RWPE1 (cell line): Measurements from ENCODE around the gene CCR9.

Experiments used
- CTCF ChIA-PET: fragments of 350-600 bp; sonication (Branson Sonifier 250); formaldehyde crosslinking; extraction: SDS; loops from one replicate; lab custom pipeline; 2021; lab: Yijun Ruan, JAX
- POLR2A ChIA-PET: fragments of 400-600 bp; formaldehyde crosslinking; extraction: SDS; loops from one replicate; lab custom pipeline; 2020; ENCODE audit warnings: antibody characterized with exemption; ENCODE audit not compliant: low non-redundant PET; lab: Yijun Ruan, JAX
- DNase-seq: peaks from one replicate; pipeline ENCODE4 v3.0.0; 2012; ENCODE audit warnings: low spot score
- H3K27ac ChIP-seq: fragments of 450-650 bp; 2 replicates; pipeline ENCODE4 v1.5.1; 2017
- TF ChIP-seq, protein P1 (sequence below): fragments of 450-650 bp; conservative IDR thresholded peaks from 2 replicates; pipeline ENCODE4 v1.5.1; 2017; ENCODE audit warnings: low read depth, mild to moderate bottlenecking

CCR9 gene

DNA sequence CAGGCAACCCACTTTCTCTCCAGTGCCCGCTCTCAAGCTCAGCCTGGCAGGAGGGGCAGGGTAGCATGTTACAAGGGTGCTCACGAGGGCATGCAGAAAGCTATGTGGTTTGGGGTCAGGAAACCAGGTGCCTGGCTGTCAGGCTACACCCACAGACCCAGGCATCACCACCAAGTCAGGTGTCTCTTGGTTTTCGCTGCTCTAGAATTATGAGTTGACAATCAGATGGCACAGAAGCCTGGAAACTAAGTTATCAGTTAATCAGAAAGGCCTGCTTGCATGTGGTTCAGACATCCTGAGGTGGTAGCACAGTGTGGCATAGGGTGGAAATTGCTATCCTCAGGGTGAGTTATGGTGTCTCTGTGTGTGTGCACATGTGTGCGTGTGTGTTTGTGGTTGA lies 16.2 kb upstream of the CCR9 start:
- DNase-seq = no peak
- CTCF ChIA-PET = no interaction called here
- POLR2A ChIA-PET = no interaction called here
- H3K27ac ChIP-seq = no peak overlapping the region
- TF ChIP-seq, protein P1, sequence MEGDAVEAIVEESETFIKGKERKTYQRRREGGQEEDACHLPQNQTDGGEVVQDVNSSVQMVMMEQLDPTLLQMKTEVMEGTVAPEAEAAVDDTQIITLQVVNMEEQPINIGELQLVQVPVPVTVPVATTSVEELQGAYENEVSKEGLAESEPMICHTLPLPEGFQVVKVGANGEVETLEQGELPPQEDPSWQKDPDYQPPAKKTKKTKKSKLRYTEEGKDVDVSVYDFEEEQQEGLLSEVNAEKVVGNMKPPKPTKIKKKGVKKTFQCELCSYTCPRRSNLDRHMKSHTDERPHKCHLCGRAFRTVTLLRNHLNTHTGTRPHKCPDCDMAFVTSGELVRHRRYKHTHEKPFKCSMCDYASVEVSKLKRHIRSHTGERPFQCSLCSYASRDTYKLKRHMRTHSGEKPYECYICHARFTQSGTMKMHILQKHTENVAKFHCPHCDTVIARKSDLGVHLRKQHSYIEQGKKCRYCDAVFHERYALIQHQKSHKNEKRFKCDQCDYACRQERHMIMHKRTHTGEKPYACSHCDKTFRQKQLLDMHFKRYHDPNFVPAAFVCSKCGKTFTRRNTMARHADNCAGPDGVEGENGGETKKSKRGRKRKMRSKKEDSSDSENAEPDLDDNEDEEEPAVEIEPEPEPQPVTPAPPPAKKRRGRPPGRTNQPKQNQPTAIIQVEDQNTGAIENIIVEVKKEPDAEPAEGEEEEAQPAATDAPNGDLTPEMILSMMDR = no peak

DNA sequence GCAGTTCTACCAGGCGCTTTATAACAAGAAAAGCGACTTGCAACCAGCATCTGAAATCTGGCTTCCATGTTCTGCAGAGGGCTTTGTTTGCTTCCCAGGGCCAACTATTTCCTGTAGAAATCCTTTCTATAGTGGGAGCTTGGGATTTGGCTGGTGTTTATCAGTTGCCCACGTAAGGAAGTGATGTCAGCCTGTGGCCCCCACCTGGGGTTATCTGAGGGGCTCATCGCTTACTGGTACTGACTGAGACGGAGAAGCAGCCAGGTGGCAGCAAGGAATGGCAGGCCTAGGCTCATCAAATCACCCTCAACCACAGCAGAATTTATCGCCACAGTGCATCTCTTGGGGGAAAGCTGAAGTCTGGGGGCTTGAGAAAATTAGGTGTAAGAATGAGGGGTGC lies 14.6 kb upstream of the CCR9 start:
- TF ChIP-seq, protein P1 = no peak
- ChIA-PET POLR2A (no interaction called here), CTCF (no interaction called here)
- no peak for DNase-seq
- no peak overlapping the region for H3K27ac ChIP-seq

DNA sequence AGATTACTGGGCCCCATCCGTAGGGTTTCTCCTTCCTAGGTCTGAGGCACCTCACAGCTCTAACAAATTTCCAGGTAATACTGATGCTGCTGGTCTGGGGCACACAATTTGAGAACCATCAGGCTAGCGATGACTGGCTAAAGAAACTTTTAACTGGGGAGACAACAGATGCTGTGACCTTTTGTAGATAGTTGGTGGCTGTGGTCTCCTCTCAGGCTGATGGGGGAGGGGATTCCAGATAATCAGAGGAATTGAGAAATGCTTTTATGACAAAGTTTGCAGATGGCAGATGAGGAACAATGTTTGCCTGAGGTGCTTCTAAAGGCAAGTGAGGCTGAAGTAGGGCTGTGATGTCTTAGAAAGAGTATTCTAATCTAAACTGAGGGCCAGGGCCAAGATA lies 13.8 kb upstream of the CCR9 start:
- DNase-seq = no peak
- TF ChIP-seq, protein P1 = no peak
- CTCF ChIA-PET = no interaction called here
- POLR2A ChIA-PET = no interaction called here
- no peak overlapping the region for H3K27ac ChIP-seq

DNA sequence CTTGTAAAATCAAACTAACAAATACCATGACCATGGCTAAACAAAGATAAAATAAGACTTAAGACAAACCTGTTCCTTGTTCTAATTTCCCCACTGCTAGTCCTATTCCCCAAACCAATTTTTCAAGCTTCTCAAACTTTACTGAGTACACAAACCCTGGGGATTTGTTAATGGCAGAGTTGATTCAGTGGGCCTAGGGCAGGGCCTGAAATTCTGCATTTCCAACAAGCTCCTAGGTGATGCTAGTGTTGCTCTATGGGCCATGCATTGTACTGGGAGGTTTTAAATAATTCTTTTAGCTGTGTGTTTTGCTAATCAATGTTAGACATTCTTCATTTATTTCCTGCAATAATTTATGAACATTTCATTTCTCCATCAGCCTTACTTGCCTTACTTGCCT lies 13.3 kb upstream of the CCR9 start:
- ChIA-PET POLR2A (no interaction called here), CTCF (no interaction called here)
- H3K27ac ChIP-seq = no peak overlapping the region
- TF ChIP-seq, protein P1 = no peak
- no peak for DNase-seq

DNA sequence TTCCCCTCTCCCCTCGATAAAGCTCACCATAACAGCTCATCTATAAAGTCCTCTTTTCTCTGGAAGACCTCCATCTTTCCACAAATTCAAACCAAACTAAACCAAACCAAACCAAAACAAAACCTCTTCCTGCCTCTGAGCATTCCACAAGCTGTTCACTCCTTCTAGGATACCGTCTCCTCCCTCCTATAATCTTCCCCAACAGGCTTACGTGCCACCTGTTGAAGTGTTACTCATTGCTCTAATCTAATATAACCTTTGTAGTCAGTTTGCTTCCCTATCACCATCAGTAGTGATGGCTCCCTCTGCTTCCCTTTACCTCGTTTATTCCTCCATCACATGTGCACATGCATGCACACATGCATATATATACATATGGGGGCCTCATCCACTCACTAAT lies 12.7 kb upstream of the CCR9 start:
- POLR2A ChIA-PET = no interaction called here

DNA sequence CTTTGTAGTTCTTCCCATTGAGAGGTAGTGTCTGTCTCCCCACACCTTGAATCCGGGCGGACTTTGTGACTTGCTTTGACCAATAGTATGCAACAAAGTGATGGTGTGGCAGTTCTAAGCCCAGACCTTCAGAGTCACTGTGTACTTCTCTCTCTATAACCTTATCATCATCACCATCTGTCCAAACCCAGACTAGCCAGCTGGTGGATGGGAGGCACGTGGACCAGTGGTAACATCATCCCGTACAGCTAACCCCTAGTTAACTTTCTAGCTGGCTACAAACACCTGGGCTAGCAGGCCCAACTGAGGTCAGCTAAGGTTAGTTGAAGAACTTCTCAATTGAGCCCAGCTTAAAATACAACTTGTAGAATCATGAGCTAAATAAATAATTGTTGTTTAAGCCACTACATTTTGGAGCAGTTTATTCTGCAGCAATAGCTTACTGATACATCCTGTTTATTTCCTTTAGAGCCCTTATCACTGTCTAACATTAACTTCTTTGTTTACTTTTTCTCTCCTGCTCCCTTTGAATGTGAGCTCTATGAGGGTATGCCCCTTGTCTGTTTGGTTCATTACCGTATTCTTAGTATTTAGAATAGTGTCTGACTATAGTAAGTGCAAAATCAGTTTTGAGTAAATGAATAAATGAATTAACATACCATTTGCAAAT lies 11.5 kb upstream of the CCR9 start:
- no peak for DNase-seq
- ChIA-PET CTCF (no interaction called here), POLR2A (no interaction called here)
- TF ChIP-seq, protein P1 = no peak
- no peak overlapping the region for H3K27ac ChIP-seq

More for the DNA sequence above, 12.7 kb upstream of the CCR9 start:
- TF ChIP-seq, protein P1 = no peak
- no peak for DNase-seq
- CTCF ChIA-PET = no interaction called here
- H3K27ac ChIP-seq = no peak overlapping the region

DNA sequence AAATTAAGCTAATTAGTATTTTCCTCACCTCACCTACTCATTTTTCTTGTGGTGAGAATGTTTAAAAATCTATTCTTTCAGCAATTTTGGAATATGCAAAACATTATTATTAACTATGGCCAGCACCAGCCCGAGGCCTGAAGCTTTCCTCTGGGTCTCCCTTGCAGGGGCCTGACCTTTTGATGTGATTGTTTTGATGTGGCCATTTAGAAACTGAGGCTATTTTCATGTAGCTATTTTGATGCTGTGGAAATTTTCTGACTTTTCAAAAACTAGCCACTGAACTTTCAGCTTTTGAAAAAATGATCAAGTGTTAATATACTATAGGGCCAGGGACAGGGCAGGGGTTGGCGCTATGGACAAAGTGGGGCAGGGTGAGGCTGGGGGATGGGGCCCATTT lies 8.2 kb upstream of the CCR9 start:
- no peak for DNase-seq
- H3K27ac ChIP-seq = no peak overlapping the region
- CTCF ChIA-PET = no interaction called here
- TF ChIP-seq, protein P1 = no peak
- POLR2A ChIA-PET = no interaction called here
